T-helper 2 cell (primary cell): ENCODE measurements around the gene VPS35L.
"Not testable (repeated sequence)": the region's sequence is repeated elsewhere in the genome, so short reads cannot be mapped to it uniquely, and the experiment has no call there.

Experiments used
- DNase-seq, 5 experiments: peaks; one replicate each; pipeline versions ENCODE4 v3.0.0 to v3.0.0-alpha.2; 2012 to 2022

VPS35L gene

DNA sequence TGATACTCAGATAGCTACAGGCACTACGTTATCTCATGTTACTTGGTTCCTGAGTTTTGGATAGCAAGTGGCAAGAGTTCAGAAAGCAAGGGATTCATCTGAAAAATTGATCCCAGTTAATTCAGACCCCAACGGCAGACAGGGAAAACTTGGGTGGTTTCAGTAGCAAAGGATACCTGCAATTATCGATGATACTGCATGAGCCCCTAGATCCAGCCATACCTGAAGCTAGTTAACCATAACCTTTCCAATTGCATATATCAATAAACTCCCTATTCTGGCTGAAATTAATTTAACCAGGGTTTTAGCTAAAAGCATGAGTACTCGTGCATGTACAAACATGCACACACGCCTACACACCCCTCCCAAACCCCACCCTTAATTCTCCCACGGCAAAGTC lies 158.2 kb downstream of the VPS35L start:
- DNase-seq = no peak

DNA sequence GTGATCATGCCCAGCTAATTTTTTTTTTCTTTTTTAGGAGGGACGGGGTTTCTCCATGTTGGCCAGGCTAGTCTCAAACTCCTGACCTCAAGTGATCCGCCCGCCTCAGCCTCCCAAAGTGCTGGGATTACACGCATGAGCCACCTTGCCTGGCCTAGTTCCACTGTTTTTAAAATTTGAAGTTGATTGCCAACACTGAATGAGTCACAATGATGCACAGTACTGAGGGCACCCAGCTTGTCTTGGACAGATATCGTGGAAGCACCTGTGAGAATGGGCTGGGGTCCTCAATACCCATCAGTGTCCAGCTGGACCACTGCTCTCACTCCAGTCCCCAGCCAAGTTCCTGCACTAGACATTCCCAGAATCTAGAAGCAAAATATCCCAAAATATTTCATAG lies 160.1 kb downstream of the VPS35L start:
- DNase-seq = no peak

DNA sequence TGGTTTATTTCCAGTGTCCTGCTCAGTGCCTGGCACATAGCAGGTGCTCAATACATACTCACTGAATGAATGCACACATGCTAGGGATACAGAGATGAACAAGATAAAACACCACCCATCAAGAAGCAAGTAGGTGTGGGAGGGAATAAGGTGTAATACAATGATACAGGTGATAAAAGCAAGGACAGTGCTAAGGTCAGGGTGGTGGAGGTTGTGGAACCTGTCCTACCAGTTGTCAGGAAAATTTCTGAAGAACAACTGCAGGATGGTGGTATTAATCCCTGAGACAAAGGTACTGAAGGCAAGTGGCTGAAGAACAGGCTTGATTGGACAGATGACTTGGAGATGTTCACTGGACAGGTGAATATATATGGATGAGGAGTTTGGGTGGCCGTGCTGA lies 160.7 kb downstream of the VPS35L start:
- no peak for DNase-seq

GRCh38 chr16:19716728-19717127 lies 161.2 kb downstream of the VPS35L start:
- DNase-seq = not testable (repeated sequence)

DNA sequence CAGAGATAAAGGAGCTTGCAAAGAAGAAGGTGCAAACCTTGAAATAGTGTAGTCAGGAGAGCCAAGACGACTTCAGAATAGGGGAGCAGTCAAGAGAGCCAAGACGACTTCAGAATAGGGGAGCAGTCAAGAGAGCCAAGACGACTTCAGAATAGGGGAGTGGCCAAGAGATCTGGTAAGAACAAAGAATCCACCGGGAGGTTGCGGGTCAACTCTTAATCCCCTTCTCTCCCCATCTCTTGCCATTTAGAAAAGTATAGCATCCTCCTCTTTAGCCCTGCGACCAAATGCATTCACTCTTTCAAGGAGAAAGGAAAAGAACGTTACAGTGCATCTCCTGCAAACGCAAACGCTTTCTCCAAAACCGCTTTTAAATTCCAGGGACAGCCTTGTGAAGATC lies 161.8 kb downstream of the VPS35L start:
- no peak for DNase-seq

DNA sequence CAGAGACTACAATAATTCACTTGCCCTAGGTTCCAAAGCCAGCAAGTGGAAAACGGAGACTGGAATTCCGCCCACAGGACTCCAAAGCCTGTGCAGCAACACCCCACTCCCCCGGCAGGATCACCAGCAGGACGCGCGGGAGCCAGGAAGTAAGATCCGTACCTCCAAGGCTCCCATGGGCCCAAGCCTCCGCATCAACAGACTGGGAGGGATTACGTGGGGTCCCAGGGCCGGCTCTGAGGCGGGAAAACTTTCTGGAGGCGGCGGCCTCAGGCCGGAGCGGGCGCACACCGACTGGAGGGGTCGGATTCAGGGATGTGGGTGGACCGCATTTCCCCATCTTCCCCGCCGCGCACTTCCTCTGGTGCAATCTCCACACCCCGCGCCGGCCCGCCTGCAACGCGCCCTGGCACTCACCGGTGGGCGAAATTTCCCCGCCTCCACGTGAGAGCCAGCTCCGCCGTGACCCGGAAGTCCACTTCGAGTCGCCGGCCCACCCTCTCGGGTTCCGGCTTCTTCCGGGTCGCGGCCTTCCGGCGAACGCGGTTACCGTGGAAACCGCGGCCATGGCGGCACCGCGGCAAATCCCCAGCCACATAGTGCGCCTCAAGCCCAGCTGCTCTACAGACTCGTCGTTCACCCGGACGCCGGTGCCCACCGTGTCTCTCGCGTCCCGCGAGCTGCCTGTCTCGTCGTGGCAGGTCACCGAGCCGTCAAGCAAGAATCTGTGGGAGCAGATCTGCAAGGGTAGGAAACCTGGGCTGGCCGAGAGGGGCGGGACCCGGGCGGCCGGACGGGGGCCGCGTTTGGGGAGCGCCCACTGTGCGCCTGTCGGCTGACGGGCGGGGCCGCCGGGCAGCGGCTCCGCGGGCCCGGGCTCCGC lies 162.5 kb downstream of the VPS35L start, which contains the start of the genes IQCK and KNOP1:
TSS of gene IQCK (plus strand) at position 531 of the 883 bp plus-strand sequence. CDS start at position 567, 36 bp downstream.
TSS of gene KNOP1 (minus strand) at position 487 of the 883 bp plus-strand sequence. CDS start 3,192 bp downstream, outside the sequence.
- peak; percentile 78 to 93 (median 86) for DNase-seq

DNA sequence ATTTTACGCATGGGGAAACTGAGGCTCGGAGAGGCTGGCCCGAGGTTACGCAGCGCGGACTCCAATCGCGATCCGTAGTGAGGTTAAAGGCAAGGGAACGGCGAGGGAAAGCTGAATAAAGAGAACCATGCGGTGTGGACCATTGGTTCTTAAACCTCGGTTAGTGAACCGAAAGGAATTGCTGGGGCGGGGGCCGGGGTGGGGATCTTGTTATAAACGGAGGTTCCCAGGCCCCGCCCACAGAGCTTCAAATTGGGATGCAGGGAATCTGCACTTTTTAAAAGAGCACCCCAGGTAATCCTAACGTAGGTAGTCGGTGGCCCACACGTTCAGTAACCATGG lies 163.1 kb downstream of the VPS35L start:
- DNase-seq = no peak

GRCh38 chr16:19722269-19722952 lies 166.9 kb downstream of the VPS35L start:
- DNase-seq = no peak

DNA sequence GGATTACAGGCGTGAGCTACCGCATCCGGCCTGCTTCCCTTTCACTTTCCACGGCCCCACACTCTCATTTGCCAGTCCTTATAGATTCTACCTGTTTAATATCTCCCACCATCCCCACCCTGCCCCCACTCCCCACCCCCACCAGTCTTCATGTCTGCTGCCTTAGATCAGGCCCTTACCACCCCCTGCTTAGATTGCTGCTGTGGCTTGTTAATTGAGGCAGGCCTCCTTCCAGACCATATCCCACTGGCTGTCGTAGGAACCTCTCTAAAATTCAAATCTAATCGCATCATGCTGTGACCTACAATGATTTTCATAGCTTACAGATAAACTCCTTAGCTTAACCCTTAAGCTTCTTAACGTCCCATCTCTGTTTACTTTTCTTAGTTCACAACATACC lies 167.5 kb downstream of the VPS35L start:
- no peak for DNase-seq

DNA sequence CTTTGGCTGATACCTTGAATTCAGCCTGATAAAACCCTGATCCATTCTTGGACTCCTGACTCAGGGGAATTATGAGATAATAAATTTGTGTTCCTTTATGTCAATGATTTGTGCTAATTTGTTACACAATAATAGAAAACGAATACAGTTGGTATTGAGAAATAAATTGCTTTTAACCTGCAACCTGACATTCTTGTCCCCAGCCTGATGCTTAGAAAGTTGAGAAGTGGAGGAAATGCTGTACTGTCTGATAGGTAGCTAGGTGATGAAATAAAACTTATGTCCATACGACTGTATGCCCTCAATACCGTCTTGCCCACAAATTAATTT lies 173.1 kb downstream of the VPS35L start:
- DNase-seq = no peak

GRCh38 chr16:19733551-19733950 lies 178.0 kb downstream of the VPS35L start:
- DNase-seq = no peak

DNA sequence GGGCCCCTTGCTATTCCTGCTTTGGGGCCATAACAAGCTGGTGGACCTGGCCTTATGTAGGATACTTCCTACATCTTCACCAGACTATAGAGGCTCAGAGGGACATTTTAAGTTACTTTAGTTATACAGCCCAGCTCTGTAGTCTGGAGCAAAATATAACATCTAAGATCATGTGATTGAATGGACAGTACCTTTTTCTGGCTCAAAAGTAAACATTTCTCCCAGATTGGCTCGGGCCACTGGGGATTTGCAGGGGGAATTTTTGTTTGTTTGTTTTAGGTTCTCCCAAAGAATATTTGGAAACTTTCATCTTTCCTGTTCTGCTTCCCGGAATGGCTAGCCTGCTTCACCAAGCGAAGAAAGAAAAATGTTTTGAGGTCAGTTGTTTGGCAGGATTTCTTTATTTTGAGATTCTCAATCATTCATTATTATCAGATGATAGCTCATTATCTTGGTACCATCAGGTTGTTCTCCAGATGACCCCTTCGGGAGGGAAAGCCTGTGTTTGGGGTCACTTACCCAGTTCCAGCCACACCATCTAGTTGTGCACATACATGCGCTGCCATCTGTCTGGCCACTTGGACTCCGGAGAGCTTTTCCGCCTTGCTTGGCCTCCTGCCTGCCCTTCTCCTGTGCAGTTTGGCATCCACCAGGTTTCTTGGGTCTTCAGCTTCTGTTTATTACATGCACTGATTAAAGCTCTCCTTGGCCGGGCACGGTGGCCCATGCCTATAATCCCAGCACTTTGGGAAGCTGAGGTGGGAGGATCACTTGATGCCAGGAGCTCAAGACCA lies 179.8 kb downstream of the VPS35L start:
- no peak for DNase-seq

GRCh38 chr16:19737306-19738038 lies 182.0 kb downstream of the VPS35L start:
- DNase-seq = no peak

DNA sequence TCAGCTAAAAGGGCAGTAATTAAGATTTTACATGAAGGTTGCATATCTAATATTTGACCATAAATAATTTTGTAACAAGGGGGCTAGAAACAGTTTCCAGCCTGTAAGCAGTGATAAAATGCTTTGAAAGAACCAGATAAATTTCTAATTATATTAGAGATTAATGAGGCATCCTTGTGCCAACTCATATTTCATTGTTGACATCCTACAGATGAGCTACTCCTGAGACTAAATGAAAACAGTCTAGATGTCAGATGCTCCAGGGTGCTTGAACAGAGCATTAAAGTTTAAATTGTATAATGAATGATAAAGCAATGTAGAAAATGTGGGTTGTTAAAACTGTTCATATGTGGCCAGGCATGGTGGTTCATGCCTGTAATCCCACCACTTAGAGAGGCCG lies 185.9 kb downstream of the VPS35L start:
- no peak for DNase-seq

DNA sequence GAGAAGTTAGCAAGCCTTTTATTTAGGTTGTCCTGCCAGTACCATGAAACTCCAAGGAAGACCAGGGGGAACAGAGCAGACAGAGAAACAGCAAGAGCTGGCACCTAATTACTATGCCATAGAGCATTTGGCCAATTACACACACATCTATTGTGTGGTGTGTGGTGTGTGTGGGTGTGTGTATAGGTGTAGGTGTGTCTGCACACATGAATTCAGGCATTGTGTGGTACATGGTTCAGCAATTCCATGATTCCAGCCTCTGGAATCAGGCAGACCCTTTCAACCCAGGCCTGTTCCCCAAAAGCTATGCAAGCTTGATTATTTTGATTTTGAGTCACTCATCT lies 188.3 kb downstream of the VPS35L start:
- DNase-seq = no peak

DNA sequence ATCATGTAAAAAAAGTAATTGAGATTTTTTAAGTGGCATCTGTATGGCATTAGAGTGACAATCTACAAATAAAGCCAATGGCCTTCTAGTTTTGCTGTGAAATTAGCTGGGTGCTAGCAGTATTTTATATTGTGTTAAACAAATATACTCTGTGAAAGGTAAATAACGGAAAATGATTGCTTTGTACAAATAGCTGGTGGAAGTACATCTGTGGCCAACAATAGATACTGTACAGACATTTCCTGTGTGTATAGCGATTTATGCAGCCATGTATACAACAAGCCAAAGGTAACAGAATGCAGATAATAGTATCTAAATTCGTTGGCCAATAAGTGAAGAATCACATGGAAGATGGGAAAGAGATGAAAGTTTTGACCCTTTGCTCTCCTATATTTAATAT lies 189.2 kb downstream of the VPS35L start:
- DNase-seq = no peak

DNA sequence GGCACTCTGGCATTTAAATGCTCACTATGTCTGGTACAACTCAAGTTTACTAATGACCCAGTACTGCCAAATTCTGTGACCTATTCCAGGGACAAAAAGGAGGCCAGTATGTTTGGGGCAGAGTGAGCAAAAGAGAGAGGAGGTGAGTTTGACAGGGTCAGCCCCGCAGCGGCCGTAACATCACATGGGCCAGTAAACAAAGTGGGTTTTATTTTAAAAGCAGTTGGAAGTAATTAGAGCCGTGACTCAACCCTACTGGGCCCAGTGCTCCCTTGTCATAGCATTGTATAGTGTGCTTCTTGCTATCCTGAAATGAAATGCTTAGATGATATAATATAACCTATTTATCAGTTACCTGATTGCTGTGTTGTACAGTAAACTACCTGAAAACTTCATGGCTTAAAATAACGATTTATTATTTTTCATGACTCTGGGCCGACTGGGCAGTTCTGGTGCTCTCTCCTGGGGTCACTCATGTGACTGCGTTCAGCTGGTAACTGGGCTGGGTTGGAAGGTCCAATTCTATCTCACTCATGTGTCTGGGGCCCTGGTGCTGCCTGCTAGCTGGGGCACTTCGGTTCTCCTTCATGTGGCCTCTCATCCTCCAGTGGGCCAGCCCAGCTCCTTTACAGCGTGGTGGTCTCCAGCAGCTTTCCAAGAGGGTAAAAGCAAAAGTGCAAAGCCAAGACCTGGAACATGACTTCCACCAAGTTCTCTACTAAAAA lies 189.9 kb downstream of the VPS35L start:
- DNase-seq = no peak

DNA sequence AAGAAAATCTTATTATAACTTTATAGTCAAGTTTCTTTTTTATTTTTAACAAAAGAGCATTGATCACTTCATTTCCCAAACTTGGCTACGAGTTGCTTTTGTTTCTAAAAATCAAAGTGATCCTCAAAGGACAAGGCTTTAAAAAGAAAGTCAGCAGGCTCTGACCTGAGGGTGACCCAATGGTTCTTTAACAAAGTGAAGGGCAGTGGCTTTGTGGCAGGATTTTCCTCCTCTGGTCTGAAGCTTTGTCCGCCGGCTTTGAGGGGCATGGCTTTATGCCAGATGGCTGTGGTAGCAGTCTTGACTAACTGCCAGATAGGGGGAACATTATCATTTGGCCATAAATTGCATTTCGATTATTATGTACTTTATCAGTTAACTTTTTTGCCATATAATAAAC lies 191.1 kb downstream of the VPS35L start:
- DNase-seq = no peak

- DNase-seq = no peak
These were observed 193.1 kb downstream of the VPS35L start for GRCh38 chr16:19748389-19749168.

GRCh38 chr16:19749571-19750080 lies 194.1 kb downstream of the VPS35L start:
- no peak for DNase-seq
